GM18505 (cell line): Measurements from ENCODE around the gene HINT3.
"Not testable (repeated sequence)": the region's sequence is repeated elsewhere in the genome, so short reads cannot be mapped to it uniquely, and the experiment has no call there.

ENCODE experiments used
- ATAC-seq: cut with Tn5 transposase; IDR thresholded peaks from one replicate; pipeline ENCODE4 v1.9.1; 2021; ENCODE audit not compliant: unreplicated experiment
- POLR2A ChIP-seq: IDR thresholded peaks from 4 replicates; pipeline ENCODE4 v1.6.1; 2011; ENCODE audit warnings: borderline replicate concordance; ENCODE audit not compliant: insufficient read depth, insufficient read length; ENCODE audit errors: extremely low read depth

Gene HINT3

GRCh38 chr6:126017668-126018067 lies 61.1 kb downstream of the HINT3 start:
- ATAC-seq = no peak
- TF ChIP-seq POLR2A = no peak

GRCh38 chr6:126020305-126021050 lies 63.9 kb downstream of the HINT3 start:
- no peak for ATAC-seq
- TF ChIP-seq POLR2A = no peak

- not testable (repeated sequence) for ATAC-seq
Observed at GRCh38 chr6:126023474-126023873, 66.9 kb downstream of the HINT3 start.

GRCh38 chr6:126026001-126026400 lies 69.4 kb downstream of the HINT3 start:
- no peak for TF ChIP-seq POLR2A
- no peak for ATAC-seq

GRCh38 chr6:126027601-126028000 lies 71.0 kb downstream of the HINT3 start:
- ATAC-seq = no peak
- no peak for TF ChIP-seq POLR2A
